Measurements from ENCODE around the gene LRRC43. TPM values are rescaled to one million over a fixed set of nuclear protein-coding genes. Genes with fewer than 3 reads are reported as not detected.

The LRRC43 gene
- total and polyA plus RNA-seq, 2 experiments from 2014 or later, result 0.45 TPM; not detected in 1

DNA sequence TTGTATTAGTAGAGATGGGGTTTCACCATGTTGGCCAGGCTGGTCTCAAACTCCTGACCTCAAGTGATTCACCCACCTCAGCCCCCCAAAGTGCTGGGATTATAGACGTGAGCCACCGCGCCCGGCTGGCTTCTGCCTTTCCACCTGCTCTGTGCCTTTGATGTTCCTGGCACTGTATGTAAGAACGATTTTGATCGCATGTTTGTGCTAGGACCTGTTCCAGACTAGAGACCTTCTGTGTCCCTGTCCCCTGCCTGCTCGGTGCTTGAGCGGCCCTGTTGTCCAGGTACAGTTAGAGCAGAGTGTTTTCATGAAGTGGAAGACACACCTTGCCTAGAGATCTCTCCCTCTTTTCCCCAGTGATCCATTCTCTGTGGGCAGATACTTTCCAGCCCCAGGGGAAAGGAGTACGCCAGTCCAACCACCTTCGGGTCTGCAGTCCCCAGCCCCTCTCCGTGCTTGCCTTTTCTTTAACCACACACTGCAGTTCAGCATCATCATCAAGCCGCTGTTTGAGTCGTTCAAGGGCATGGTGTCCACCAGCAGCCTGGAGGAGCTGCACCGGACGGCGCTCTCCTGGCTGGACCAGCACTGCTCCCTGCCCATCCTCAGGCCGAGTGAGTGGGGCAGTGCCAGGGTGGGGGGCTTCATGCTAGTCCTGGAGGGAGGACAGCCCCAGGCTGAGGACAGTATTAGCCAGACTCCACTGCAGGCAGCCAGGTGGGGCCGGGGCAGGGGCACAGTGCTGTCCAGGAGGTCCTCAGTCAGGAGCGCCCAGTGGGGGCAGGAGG, 42.3 kb upstream of the LRRC43 start:
- Histone ChIP-seq H4K20me1 (replicated peaks; ENCODE audit: insufficient read depth) (0 out of 2 replicates have a peak, but pooled peaks cover 6% of the 10 kb centered on the region), H3K4me3 (no peak overlapping the region), H3K27ac (ENCODE audit: low read depth) (no peak overlapping the region), H3F3A (replicated peaks; ENCODE audit: low read depth) (no peaks in the 10 kb centered on the region), H3K9me2 (ENCODE audit: insufficient read depth) (no peaks in the 10 kb centered on the region), H3K27me3 (ENCODE audit: insufficient read depth) (no peaks in the 10 kb centered on the region), H3K4me2 (no peak overlapping the region), H3K4me1 (ENCODE audit: insufficient read depth) (no peaks in the 10 kb centered on the region; the same call in 1 of the 2 replicates), H3K36me3 (ENCODE audit: insufficient read depth) (peaks cover 7% of the 10 kb centered on the region; the same call in 1 of the 2 replicates), H2AFZ (no peak overlapping the region), H3K79me2 (replicated peaks; ENCODE audit: insufficient read depth) (no peaks in the 10 kb centered on the region)
- Mint-ChIP-seq H3K36me3 (ENCODE audit: low read depth) (peaks cover 49% of the 10 kb centered on the region), H3K27ac (no peak overlapping the region), H3K9me3 (peaks cover 35% of the 10 kb centered on the region), H3K4me3 (no peak overlapping the region), H3K27me3 (ENCODE audit: insufficient read depth, low read depth, poor library complexity) (peaks cover 7% of the 10 kb centered on the region), H3K4me1 (peaks cover 6% of the 10 kb centered on the region; the same call in 2 of the 3 replicates)
- no peak for TF ChIP-seq POLR2AphosphoS5 (IDR thresholded peaks at IDR 0.05; ENCODE audit: low read depth)
- no peak for TF ChIP-seq ETS1 (IDR thresholded peaks at IDR 0.05)
- no peak for TF ChIP-seq CREB1 (CRISPR knock-in tag; IDR thresholded peaks at IDR 0.05; ENCODE audit: low read depth)
- no peak for TF ChIP-seq REST (IDR thresholded peaks at IDR 0.05; ENCODE audit: unreplicated experiment)
- TF ChIP-seq EZH2 (IDR thresholded peaks at IDR 0.05; ENCODE audit: low read depth, unreplicated experiment), result no peak
- no peak for TF ChIP-seq EZH2phosphoT487 (IDR thresholded peaks at IDR 0.05; ENCODE audit: unreplicated experiment)
- no peak for TF ChIP-seq STAT1 (IDR thresholded peaks at IDR 0.05; ENCODE audit: unreplicated experiment)
- no peak for TF ChIP-seq NANOG (IDR thresholded peaks at IDR 0.05; ENCODE audit: borderline replicate concordance)
- TF ChIP-seq JUNB (IDR thresholded peaks at IDR 0.05; ENCODE audit: unreplicated experiment), result no peak
- TF ChIP-seq, protein P1, sequence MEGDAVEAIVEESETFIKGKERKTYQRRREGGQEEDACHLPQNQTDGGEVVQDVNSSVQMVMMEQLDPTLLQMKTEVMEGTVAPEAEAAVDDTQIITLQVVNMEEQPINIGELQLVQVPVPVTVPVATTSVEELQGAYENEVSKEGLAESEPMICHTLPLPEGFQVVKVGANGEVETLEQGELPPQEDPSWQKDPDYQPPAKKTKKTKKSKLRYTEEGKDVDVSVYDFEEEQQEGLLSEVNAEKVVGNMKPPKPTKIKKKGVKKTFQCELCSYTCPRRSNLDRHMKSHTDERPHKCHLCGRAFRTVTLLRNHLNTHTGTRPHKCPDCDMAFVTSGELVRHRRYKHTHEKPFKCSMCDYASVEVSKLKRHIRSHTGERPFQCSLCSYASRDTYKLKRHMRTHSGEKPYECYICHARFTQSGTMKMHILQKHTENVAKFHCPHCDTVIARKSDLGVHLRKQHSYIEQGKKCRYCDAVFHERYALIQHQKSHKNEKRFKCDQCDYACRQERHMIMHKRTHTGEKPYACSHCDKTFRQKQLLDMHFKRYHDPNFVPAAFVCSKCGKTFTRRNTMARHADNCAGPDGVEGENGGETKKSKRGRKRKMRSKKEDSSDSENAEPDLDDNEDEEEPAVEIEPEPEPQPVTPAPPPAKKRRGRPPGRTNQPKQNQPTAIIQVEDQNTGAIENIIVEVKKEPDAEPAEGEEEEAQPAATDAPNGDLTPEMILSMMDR (conservative IDR thresholded peaks at IDR 0.05; ENCODE audit: low read depth in 2 of 2), result no peak
- no peak for TF ChIP-seq ZNF114 (CRISPR knock-in tag; IDR thresholded peaks at IDR 0.05)
- no peak for TF ChIP-seq ZNF331 (CRISPR knock-in tag; IDR thresholded peaks at IDR 0.05; ENCODE audit: low read depth)
- no peak for TF ChIP-seq ZNF462 (CRISPR knock-in tag; IDR thresholded peaks at IDR 0.05)
- no peak for DNase-seq (ENCODE audit: low spot score)
- no peak for ATAC-seq

All from GM23338 (cell line).